Mammary epithelial cell (primary cell): ENCODE measurements around the gene SORBS1.

ENCODE experiments used
- EZH2 ChIP-seq: IDR thresholded peaks from 2 replicates; pipeline ENCODE4 v1.6.1; 2012; ENCODE audit warnings: low read length, inconsistent platforms, borderline replicate concordance
- TF ChIP-seq, protein P1 (sequence below), 2 donors: IDR thresholded peaks in 1 of 2; conservative IDR thresholded peaks in 1 of 2; 2 replicates each; pipeline ENCODE4 v1.5.1; 2011 to 2012; ENCODE audit warnings: inconsistent platforms in 2 of 2, low read length in 2 of 2, mild to moderate bottlenecking in 2 of 2, control low read depth in 1 of 2, low read depth in 1 of 2; ENCODE audit not compliant: insufficient read depth in 1 of 2; ENCODE audit errors: extremely low read depth in 1 of 2

DNA sequence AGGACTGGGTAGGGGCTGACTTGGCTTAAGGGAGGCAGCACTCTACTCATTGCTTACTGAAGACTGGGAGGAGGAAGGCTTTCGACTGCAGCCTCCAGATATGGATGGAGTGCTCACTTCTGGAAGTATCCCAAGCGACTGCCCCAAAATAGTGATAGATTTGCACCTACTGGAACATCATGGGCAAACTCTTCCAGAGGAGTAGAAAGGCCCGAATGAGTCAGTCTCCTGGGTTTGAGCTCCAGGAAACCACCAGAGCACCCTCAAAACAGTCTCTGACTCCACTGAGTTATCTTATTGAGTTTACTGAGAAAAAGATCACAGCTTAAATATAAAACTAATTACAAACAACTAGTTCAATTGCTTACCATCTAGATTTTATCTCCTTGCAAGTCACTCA lies 233.2 kb downstream of the SORBS1 start:
- TF ChIP-seq, protein P1, sequence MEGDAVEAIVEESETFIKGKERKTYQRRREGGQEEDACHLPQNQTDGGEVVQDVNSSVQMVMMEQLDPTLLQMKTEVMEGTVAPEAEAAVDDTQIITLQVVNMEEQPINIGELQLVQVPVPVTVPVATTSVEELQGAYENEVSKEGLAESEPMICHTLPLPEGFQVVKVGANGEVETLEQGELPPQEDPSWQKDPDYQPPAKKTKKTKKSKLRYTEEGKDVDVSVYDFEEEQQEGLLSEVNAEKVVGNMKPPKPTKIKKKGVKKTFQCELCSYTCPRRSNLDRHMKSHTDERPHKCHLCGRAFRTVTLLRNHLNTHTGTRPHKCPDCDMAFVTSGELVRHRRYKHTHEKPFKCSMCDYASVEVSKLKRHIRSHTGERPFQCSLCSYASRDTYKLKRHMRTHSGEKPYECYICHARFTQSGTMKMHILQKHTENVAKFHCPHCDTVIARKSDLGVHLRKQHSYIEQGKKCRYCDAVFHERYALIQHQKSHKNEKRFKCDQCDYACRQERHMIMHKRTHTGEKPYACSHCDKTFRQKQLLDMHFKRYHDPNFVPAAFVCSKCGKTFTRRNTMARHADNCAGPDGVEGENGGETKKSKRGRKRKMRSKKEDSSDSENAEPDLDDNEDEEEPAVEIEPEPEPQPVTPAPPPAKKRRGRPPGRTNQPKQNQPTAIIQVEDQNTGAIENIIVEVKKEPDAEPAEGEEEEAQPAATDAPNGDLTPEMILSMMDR (conservative IDR thresholded peaks at IDR 0.05 in 1 of 2, IDR thresholded peaks at IDR 0.05 in 1 of 2; ENCODE audit: extremely low read depth in 1 of 2, insufficient read depth in 1 of 2, low read depth in 1 of 2, low read length in 2 of 2), result no peak
- no peak for TF ChIP-seq EZH2
